ENCODE data around the gene LNP1.
A peak's percentile ranks its signal among the peaks of the same experiment; 100 is the strongest.

LNP1 gene

GRCh38 chr3:100463002-100463401 is 61.7 kb downstream of the LNP1 start:
- peak; percentile 80 for TF ChIP-seq CTCF (IDR thresholded peaks at IDR 0.05; ENCODE audit: control extremely low read depth, extremely low read depth, low read depth, missing control alignments)
- CTCF ChIA-PET, result interaction anchor here (0.5 to 9.8 kb wide), 67 partner anchors 10 to 1265 kb away, joined by 3 to 193 read pairs (median 4); partner anchors contain the start of genes LNP1, NIT2 and TMEM45A
- POLR2A ChIA-PET, result interaction anchor here (0.5 kb wide), 1 partner anchor 29 kb away, joined by 4 read pairs; the partner anchor contains the start of gene TMEM45A
- DNase-seq (ENCODE audit: extremely low spot score), result peak; percentile 65

GRCh38 chr3:100463646-100464155 is 62.4 kb downstream of the LNP1 start:
- DNase-seq (ENCODE audit: extremely low spot score), result no peak
- TF ChIP-seq CTCF (IDR thresholded peaks at IDR 0.05; ENCODE audit: control extremely low read depth, extremely low read depth, low read depth, missing control alignments), result no peak
- ChIA-PET CTCF (interaction anchor here (0.7 to 9.8 kb wide), 40 partner anchors 11 to 1265 kb away, joined by 3 to 193 read pairs (median 7); no protein-coding TSS in a partner anchor), POLR2A (no interaction called here)

GRCh38 chr3:100465892-100466777 is 64.8 kb downstream of the LNP1 start:
- ChIA-PET CTCF (interaction anchor here (0.8 to 9.8 kb wide), 9 partner anchors 9 to 331 kb away, joined by 3 to 193 read pairs (median 3); no protein-coding TSS in a partner anchor), POLR2A (no interaction called here)
- no peak for TF ChIP-seq CTCF (IDR thresholded peaks at IDR 0.05; ENCODE audit: control extremely low read depth, extremely low read depth, low read depth, missing control alignments)
- peak; percentile 31 for DNase-seq (ENCODE audit: extremely low spot score)

GRCh38 chr3:100467133-100467532 is 65.8 kb downstream of the LNP1 start:
- CTCF ChIA-PET, result interaction anchor here (1.3 to 9.8 kb wide), 4 partner anchors 10 to 122 kb away, joined by 3 to 193 read pairs (median 4); no protein-coding TSS in a partner anchor
- DNase-seq (ENCODE audit: extremely low spot score), result no peak
- TF ChIP-seq CTCF (IDR thresholded peaks at IDR 0.05; ENCODE audit: control extremely low read depth, extremely low read depth, low read depth, missing control alignments), result no peak
- POLR2A ChIA-PET, result no interaction called here

- no peak for DNase-seq (ENCODE audit: extremely low spot score)
- ChIA-PET CTCF (interaction anchor here (1.0 to 9.8 kb wide), 4 partner anchors 16 to 120 kb away, joined by 3 to 193 read pairs (median 4); no protein-coding TSS in a partner anchor), POLR2A (no interaction called here)
- TF ChIP-seq CTCF (IDR thresholded peaks at IDR 0.05; ENCODE audit: control extremely low read depth, extremely low read depth, low read depth, missing control alignments), result no peak
Observed at GRCh38 chr3:100468676-100469075, 67.3 kb downstream of the LNP1 start.

GRCh38 chr3:100470951-100471350 is 69.6 kb downstream of the LNP1 start:
- no peak for TF ChIP-seq CTCF (IDR thresholded peaks at IDR 0.05; ENCODE audit: control extremely low read depth, extremely low read depth, low read depth, missing control alignments)
- ChIA-PET POLR2A (no interaction called here), CTCF (interaction anchor here (1.6 to 9.8 kb wide), 2 partner anchors 15 to 118 kb away, joined by 4 to 193 read pairs; no protein-coding TSS in a partner anchor)
- DNase-seq (ENCODE audit: extremely low spot score), result no peak
